T-helper 2 cell treated with Interferon-gamma antibody and Interleukin-4, amounts not matched to agents 5 μg/mL and 100 μg/mL, for 36 hours (primary cell): Measurements from ENCODE around the gene SCRN2.

Experiments
- DNase-seq: peaks from one replicate; pipeline ENCODE4 v3.0.0; 2021; ENCODE audit warnings: low spot score
- H3K27ac Mint-ChIP-seq: one replicate; pipeline ENCODE4 v1.8.0; 2021; ENCODE audit warnings: mild to moderate bottlenecking, mixed read lengths
- H3K27me3 Mint-ChIP-seq: one replicate; pipeline ENCODE4 v1.8.0; 2021; ENCODE audit warnings: low read depth, mixed read lengths
- H3K36me3 Mint-ChIP-seq: one replicate; pipeline ENCODE4 v1.8.0; 2021; ENCODE audit warnings: low read depth, mixed read lengths
- H3K4me1 Mint-ChIP-seq: one replicate; pipeline ENCODE4 v1.8.0; 2021; ENCODE audit warnings: low read depth, mixed read lengths
- H3K4me3 Mint-ChIP-seq: one replicate; pipeline ENCODE4 v1.8.0; 2022; ENCODE audit warnings: mild to moderate bottlenecking, moderate library complexity, mixed read lengths
- H3K9me3 Mint-ChIP-seq: one replicate; pipeline ENCODE4 v1.8.0; 2021; ENCODE audit warnings: mixed read lengths

Gene SCRN2

GRCh38 chr17:47830396-47831002 lies 10.6 kb downstream of the SCRN2 start:
- Mint-ChIP-seq H3K27me3 (no peaks in the 10 kb centered on the region), H3K27ac (peak overlapping the region; percentile 86), H3K4me3 (peak overlapping the region; percentile 95), H3K4me1 (peaks cover 26% of the 10 kb centered on the region), H3K36me3 (peaks cover 19% of the 10 kb centered on the region), H3K9me3 (no peaks in the 10 kb centered on the region)
- no peak for DNase-seq

DNA sequence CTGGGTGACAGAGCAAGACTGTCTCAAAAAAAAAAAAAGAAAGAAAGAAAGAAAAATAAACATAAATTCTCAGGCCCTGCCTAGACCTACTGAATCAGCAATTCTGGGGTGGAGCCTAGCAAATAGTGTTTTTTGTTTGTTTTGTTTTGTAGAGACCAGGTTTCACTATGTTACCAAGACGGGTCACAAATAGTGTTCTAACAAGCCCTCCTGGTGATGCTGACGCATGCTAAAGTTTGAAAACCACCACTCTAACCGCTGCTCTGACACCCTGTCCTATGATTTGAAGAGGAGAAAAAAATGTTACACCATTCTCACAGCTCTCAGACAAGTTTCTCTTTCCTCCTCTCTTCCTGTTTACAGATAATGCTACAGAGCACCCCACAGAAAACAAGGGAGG lies 11.2 kb downstream of the SCRN2 start:
- H3K4me3 Mint-ChIP-seq = peak overlapping the region; percentile 95
- H3K27ac Mint-ChIP-seq = peak overlapping the region; percentile 86
- H3K9me3 Mint-ChIP-seq = no peaks in the 10 kb centered on the region
- DNase-seq = no peak
- H3K27me3 Mint-ChIP-seq = no peaks in the 10 kb centered on the region
- H3K36me3 Mint-ChIP-seq = peaks cover 22% of the 10 kb centered on the region
- peaks cover 23% of the 10 kb centered on the region for H3K4me1 Mint-ChIP-seq

DNA sequence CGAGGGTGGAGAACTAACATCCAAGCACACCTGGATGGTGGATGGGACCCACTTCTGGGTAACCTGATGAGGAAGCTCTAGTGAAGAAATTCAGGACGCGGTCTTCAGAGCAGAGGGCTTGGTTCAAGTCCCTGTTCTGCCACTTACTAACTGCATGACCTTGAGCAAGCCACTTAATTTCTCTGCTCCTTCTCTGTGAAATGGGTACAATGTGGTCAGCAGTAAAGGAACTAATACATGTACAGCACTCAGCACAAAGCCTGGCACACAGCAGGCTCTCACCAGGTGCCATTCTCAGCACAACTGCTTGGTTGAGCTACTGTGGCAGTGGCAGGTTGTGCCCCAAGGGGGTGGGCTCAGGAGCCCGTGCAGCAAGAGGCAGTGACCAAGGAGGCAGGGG lies 17.6 kb downstream of the SCRN2 start:
- Mint-ChIP-seq H3K4me3 (no peak overlapping the region), H3K4me1 (peaks cover 18% of the 10 kb centered on the region), H3K27ac (peak overlapping the region; percentile 34), H3K36me3 (peaks cover 31% of the 10 kb centered on the region), H3K9me3 (no peaks in the 10 kb centered on the region), H3K27me3 (no peaks in the 10 kb centered on the region)
- no peak for DNase-seq

- H3K27ac Mint-ChIP-seq = peak overlapping the region; percentile 62
- H3K36me3 Mint-ChIP-seq = peaks cover 30% of the 10 kb centered on the region
Measured at GRCh38 chr17:47822785-47823184, 18.3 kb downstream of the SCRN2 start.

DNA sequence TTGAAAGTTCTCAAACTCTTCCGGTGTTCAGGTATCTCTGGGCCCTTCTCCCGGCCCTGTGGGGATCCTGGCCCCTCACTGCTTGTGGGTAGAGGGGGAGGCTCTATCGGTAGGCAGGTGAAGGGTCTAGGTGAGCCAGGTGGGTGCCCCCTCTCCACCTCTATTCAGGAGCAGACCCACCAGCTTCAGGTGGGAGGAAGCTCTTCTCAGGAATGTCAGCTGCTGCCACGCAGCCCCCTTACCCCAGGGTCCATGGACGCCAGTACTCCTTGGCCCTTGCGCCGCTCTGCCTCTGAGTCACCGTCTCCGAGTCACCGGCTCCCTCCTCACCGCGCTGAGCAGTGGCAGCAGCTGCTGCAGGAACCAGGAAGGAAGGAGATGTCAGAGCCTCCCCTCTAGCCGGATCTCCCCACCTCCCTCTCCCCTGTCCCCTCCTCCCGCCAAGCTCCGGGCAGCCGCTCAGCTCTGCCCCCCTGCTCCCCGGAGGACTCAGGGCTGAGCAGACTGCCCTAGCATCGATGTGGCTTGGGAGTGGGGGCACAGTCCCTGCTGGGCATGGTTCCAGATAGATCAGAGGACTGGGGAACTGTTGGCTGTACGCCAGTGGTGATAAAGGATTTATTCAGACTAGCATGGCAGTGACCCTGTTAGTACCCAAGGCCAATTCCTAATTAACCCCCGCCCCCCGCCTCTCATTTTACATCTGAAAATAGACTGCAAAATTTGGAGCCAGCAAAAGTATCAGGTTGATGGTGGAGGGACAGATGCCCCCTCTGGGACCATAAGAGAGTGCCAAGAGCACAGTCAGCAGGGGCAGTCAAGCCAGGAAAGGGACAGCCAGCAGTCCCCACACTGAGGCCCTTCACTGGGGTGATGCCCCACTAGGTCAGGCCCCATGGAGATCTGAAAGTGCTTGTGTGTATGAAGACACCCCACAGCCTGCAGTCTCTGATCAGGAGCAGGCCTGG lies 19.4 kb downstream of the SCRN2 start, which contains the start of gene OSBPL7:
Gene OSBPL7 (minus strand): TSS at position 371 of the 968 bp plus-strand sequence. CDS start 1,516 bp downstream, outside the sequence.
- Mint-ChIP-seq H3K27me3 (no peaks in the 10 kb centered on the region), H3K27ac (peak within 1 kb of the TSS; percentile 86), H3K9me3 (no peaks in the 10 kb centered on the region), H3K4me1 (peaks cover 18% of the 10 kb centered on the region), H3K4me3 (peak within 1 kb of the TSS; percentile 99), H3K36me3 (peaks cover 27% of the 10 kb centered on the region)
- DNase-seq = peak; percentile 74

More at GRCh38 chr17:47822785-47823184, 18.3 kb downstream of the SCRN2 start:
- no peak for DNase-seq
- Mint-ChIP-seq H3K4me1 (peaks cover 18% of the 10 kb centered on the region), H3K4me3 (peak overlapping the region; percentile 18), H3K9me3 (no peaks in the 10 kb centered on the region), H3K27me3 (no peaks in the 10 kb centered on the region)

DNA sequence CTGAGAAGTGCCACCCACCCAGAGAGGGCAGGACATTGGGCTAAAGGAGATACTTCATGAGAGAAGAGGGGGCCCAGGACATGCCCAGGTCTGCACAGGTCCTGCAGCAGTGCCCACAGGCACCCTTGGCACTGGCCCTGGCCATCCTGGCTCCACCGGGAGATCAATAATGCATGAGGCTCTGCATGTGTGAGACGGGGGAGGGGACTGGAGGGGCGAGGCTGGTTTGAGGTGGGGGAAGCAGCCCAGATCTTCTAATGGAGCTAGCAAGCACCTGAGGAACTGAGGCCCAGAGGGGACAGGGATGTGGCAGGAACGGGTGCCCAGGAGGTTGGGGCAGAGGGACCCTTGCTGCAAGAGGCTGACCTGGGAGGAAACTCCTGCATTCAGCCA lies 20.0 kb downstream of the SCRN2 start:
- H3K4me3 Mint-ChIP-seq = peak overlapping the region; percentile 99
- no peaks in the 10 kb centered on the region for H3K27me3 Mint-ChIP-seq
- peaks cover 18% of the 10 kb centered on the region for H3K4me1 Mint-ChIP-seq
- DNase-seq = no peak
- peak overlapping the region; percentile 86 for H3K27ac Mint-ChIP-seq
- peaks cover 22% of the 10 kb centered on the region for H3K36me3 Mint-ChIP-seq
- no peaks in the 10 kb centered on the region for H3K9me3 Mint-ChIP-seq

DNA sequence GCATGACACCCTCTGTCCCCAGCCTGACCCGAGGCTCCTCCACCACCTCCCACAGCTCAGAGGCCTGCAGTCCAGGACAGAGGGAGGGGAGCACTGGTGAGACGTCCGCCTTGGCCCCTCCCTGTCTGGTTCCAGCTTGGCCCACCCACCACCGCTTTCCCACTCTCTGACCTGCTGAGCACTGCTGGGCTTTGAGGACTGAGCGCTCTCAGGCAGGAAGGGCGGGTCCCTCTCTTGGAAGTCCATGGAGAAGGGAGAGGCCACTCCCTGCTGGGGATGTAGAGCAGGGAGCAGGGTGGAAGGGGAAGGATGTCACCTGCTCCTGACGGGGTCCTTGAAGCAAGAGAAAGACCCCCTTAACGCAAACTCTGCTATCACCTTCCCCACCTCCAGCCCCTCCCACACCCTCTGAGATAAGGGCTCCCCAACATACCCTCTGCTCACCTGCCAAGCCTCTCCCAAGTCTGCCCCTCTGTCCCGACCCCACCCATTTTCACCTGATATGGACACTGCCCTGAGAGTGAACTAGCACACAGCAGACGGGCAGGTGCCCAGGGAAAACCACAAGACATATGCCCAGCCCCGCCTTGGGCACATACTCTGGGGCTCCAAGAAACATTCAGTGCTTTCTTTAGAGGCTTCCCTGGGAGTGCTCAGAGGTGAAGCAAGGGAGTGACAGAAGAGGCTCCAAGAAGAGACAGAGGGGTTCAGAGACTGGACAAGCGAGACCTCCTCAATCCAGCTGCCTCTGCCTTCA lies 20.9 kb downstream of the SCRN2 start:
- DNase-seq = no peak
- no peaks in the 10 kb centered on the region for H3K9me3 Mint-ChIP-seq
- peaks cover 20% of the 10 kb centered on the region for H3K36me3 Mint-ChIP-seq
- no peaks in the 10 kb centered on the region for H3K27me3 Mint-ChIP-seq
- H3K27ac Mint-ChIP-seq = peak overlapping the region; percentile 86
- peaks cover 18% of the 10 kb centered on the region for H3K4me1 Mint-ChIP-seq
- peak overlapping the region; percentile 99 for H3K4me3 Mint-ChIP-seq

DNA sequence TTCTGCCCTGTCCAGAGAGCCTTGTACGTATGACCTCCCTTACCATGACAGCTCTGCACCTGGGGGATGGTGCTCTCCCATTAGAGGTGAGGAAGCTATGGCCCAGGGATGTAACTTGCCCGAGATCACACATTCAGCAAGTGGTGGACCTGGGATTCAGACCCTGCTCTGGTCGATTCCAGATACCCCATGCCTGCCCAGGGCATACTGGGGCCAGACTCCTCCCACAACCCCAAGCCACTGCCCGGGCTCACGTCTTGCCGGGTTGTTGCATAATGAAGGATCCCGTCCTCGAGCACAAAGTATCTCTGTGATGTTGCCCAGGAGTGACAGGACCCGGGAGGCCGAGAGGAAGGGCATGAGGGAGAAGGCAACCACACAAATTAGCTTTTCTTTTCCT lies 21.6 kb downstream of the SCRN2 start:
- Mint-ChIP-seq H3K27ac (no peak overlapping the region), H3K27me3 (no peaks in the 10 kb centered on the region), H3K9me3 (no peaks in the 10 kb centered on the region), H3K36me3 (peaks cover 20% of the 10 kb centered on the region), H3K4me1 (peaks cover 18% of the 10 kb centered on the region), H3K4me3 (peak overlapping the region; percentile 8)
- no peak for DNase-seq

GRCh38 chr17:47818002-47818695 lies 22.9 kb downstream of the SCRN2 start:
- Mint-ChIP-seq H3K27ac (no peak overlapping the region), H3K9me3 (no peaks in the 10 kb centered on the region), H3K27me3 (no peaks in the 10 kb centered on the region), H3K36me3 (peaks cover 17% of the 10 kb centered on the region), H3K4me3 (no peak overlapping the region), H3K4me1 (peaks cover 18% of the 10 kb centered on the region)
- no peak for DNase-seq

GRCh38 chr17:47816947-47817346 lies 24.1 kb downstream of the SCRN2 start:
- peaks cover 23% of the 10 kb centered on the region for H3K36me3 Mint-ChIP-seq
- no peak for DNase-seq
- no peaks in the 10 kb centered on the region for H3K27me3 Mint-ChIP-seq
- no peak overlapping the region for H3K4me3 Mint-ChIP-seq
- peaks cover 11% of the 10 kb centered on the region for H3K4me1 Mint-ChIP-seq
- H3K9me3 Mint-ChIP-seq = no peaks in the 10 kb centered on the region
- H3K27ac Mint-ChIP-seq = no peak overlapping the region

DNA sequence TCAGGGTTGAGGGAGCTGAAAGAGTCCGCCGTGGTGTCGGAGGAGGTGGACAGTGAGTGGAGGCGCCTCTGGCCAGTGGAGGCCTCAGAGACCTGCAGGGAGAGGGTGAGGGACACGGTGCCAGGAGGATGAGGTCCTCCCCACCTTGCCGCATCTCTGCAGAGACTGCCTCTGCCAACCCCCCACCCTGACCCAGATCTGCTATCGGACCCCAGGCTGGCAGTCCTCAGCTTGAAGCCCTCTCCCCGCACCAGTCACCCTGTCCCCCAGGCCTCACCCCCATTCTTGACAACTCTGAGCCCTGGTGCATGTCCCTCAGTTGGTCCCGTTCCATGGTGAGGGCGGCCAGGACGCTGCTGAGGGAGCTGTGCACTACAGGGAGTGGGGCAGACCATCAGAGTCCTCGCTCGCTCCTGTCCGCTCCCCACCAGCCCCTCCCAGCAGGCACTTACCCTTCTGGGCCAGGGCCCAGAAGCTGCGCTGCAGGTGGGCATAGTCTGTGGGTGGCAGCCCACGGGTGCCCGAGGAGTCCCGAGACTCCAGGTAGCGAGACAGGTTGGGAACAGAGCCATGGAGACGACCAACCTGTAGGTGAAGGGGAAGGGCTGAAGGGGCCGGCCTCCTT lies 24.9 kb downstream of the SCRN2 start:
- H3K4me1 Mint-ChIP-seq = peaks cover 9% of the 10 kb centered on the region
- no peak overlapping the region for H3K27ac Mint-ChIP-seq
- no peak for DNase-seq
- H3K27me3 Mint-ChIP-seq = no peaks in the 10 kb centered on the region
- H3K36me3 Mint-ChIP-seq = peaks cover 24% of the 10 kb centered on the region
- H3K9me3 Mint-ChIP-seq = no peaks in the 10 kb centered on the region
- no peak overlapping the region for H3K4me3 Mint-ChIP-seq

GRCh38 chr17:47815106-47815918 lies 25.8 kb downstream of the SCRN2 start:
- Mint-ChIP-seq H3K36me3 (peaks cover 28% of the 10 kb centered on the region), H3K27ac (no peak overlapping the region), H3K4me3 (no peak overlapping the region), H3K9me3 (no peaks in the 10 kb centered on the region), H3K4me1 (peaks cover 1% of the 10 kb centered on the region), H3K27me3 (no peaks in the 10 kb centered on the region)
- DNase-seq = no peak
